HG02943 (cell line): ENCODE measurements around the gene BIN1.

Experiments
- ATAC-seq: cut with Tn5 transposase; IDR thresholded peaks from one replicate; pipeline ENCODE4 v1.9.1; 2021; ENCODE audit warnings: mild to moderate bottlenecking, low read depth, moderate library complexity; ENCODE audit not compliant: unreplicated experiment

Gene BIN1, protein sequence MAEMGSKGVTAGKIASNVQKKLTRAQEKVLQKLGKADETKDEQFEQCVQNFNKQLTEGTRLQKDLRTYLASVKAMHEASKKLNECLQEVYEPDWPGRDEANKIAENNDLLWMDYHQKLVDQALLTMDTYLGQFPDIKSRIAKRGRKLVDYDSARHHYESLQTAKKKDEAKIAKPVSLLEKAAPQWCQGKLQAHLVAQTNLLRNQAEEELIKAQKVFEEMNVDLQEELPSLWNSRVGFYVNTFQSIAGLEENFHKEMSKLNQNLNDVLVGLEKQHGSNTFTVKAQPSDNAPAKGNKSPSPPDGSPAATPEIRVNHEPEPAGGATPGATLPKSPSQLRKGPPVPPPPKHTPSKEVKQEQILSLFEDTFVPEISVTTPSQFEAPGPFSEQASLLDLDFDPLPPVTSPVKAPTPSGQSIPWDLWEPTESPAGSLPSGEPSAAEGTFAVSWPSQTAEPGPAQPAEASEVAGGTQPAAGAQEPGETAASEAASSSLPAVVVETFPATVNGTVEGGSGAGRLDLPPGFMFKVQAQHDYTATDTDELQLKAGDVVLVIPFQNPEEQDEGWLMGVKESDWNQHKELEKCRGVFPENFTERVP

DNA sequence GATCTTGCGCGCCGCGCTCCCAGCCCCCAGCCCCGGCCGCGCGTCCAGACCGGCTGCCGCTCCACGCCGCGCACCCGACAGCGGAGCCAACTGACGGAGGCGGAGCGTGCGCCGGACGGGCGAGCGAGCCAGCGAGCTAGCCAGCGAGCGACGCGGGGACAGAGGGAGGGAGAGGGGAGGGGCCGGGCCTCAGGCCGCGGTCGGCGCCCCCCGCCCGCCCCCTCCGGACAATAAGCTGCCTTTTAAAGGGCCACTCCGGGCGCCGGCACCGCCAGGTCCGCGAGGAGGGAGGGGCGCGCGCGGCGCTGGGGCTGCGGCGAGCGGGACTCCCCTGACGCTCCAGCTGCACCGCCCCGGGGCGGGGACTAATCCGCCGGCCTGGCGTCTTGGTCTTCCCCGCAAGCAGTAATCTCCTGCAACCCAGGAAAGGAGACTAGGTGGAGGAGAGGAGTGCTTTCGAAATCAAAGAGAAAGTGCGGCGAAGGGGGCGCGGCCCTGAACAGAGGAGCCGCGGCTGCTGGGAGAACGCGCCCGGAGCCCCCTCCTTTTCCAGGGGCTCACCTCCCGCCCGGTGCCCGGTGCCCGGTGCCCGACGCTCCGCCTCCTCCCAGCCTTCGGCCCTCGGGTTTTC is at the start of gene BIN1:
TSS of gene BIN1 (minus strand) at position 164 of the 631 bp plus-strand sequence. CDS start 211 bp downstream, outside the sequence.
- peak; percentile 86 for ATAC-seq

DNA sequence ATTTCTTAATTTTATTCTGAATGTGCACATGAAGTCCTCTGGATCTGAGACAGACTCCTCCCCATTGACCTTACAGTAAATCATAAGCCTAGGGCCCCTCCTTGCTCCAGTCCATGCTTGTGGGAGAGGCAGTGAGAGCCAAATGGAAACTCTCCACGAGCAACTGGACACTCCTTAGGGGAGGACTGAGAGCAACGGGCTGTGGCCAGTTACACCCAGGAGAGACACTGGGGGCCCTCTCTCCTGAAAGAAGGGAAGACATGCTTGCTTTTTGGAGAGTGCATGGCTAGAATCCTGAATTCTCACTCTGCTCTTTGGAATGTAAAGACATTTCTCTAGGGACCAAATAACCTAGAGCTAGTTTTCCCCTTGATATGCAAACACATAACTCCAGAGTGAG is 49.0 kb upstream of the BIN1 start:
- no peak for ATAC-seq

- ATAC-seq: no peak
Measured at GRCh38 chr2:127155028-127155581, 48.2 kb upstream of the BIN1 start.

GRCh38 chr2:127154396-127154795 is 47.4 kb upstream of the BIN1 start:
- no peak for ATAC-seq

- no peak for ATAC-seq
Measured at GRCh38 chr2:127153691-127154158, 46.8 kb upstream of the BIN1 start.

DNA sequence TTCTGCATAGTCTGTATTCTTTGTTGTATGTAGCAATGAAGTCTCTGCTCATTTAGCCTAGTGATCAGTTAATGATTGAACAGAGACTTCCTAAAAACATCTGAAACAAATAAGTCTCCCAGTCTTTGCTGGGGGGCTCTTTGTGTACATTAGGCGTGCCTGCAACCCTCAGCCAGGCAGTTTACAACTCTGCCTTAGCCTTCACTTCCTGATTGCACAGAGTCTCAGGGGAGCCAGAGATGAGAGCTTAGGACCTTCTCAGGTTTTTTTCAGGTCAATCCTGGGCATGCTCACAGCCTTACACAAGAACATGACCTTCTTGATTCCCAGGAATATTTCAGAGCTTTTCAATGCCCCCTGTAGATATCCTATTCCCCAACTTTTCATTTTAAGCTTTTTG is 44.0 kb upstream of the BIN1 start:
- ATAC-seq: no peak

- no peak for ATAC-seq
Measured at GRCh38 chr2:127149384-127149783, 42.4 kb upstream of the BIN1 start.

DNA sequence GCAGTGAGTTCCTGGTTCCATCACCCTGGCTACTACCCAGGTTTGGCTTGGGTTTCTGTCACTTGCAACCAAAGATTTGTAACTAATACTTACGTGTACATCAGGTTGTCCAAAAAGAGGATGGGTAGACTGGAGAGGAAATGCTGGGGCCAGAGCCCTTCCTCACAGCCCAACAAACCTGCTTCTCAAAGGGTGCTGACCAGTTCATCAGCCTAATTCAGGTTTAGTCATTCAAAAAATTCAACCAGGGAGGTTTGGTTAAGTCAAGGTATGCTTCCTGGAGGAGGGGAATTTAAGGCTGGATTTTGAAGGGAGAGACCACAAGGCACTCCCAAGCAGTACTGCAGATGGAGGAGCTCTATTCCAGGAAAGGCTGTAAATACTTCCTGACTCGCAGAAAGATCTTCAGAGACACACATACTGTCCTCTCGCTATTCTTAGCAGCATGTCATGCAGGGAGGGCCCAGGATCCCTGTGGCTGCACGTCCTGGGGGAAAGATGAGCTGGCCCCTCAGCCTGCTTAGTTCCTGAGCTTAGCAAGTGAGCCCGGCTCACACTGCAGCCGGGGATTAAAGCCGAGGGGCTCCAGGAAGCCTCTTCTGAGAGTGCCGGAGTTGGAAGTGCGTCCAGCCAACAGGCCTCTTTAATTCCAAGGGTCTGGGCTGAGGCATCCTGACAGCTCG is 40.0 kb upstream of the BIN1 start:
- ATAC-seq: no peak

DNA sequence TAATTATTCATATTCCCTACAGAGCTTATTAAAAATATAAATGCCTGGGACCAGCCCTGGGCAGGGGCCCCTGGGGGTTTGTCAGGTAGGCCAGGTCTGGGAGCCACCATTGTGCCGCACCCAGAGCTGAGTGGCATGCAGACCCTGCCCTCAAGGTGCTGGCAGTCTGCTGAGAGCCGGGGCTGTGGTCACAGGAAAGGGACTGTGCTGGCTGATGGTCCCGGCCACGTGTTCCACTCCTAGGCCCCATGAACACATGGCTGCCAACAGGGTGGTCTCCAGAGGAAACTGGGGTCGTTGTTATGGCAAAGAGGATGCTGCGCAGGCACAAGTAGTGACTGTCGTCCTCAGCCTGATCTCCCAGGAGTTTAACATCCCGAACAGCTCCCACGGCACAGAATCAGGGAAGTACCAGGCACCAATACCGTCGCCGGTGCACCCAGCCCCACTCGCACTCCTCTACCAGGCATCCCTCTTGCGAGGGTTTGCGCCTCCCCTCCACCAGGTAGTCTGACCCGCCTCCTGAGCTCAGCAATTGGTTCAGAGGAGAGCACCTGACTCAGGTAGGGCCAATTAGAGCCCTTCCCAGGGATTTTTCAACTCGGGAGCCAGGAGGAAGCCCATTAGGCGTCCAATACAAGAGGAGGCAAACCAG is 39.2 kb upstream of the BIN1 start:
- no peak for ATAC-seq

DNA sequence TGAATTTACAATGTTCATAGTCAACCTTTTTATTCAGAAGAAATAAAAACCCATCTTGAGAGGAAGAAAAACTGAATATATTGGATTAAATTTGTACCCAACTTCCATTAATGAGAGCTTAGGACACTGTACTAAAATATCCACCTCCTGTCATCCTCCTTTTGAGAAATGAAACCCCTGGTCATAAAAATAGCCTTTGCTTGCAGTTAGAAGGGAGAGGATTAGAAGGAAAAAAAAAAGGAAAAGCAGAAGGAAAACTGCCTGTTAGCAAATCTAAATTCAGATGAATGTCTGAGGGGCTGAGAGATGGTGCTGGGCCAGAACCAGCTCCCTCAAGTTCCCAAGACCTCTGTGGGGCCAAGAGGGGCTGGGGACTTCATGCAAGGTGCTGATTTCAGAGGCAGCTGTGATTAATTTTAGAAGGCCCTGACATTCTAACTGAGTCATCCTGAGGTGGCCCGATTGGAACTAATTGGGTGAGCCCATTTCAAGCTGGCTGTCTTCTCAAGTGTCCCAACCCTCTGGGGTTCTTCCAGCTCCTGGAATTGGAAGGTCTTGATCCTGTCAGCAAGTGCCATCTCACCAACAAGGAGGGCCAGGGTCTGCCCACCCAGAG is 38.4 kb upstream of the BIN1 start:
- ATAC-seq: no peak

DNA sequence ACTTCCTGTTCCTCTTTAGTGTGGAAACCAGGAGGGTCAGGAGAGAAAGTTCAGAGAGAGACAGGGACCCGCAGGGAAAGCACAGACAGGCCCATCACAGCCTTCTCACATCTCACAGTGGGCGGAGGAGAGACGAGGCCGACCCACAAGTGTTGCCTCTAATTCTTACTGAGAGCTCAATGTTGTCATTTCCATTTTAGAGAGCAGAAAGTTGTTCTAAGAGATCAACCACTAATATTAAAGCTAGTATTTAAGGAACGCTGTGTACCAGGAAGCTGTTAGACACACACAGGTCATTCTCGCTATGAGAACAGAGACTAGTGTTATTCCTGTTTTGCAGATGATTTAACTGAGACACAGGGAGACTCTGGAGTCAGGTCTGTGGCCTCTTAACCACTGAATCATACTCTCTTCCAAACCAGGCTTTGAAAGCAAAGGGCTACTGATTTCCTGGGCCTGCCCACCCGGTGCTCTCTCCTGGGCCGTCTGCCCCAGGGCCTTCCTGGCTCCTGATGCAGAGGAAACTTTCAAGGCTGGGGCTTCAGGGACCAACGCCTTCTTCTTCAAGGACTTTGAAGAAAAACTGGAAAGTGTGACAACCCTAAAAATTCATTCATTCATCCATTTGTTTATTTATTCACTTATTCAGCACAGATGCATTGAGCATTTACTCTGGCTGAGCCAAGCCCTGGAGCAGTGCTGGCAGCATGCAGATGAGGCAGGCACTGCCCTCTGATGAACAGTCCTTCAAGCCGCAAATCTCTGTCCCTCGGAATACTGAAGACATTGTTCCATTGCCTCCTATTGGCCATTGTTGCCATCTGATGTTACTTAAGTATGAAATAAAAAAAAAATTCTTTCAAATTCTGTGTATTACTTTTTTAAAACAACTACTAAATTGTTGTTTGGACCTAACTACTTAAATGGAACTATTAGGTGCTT is 37.2 kb upstream of the BIN1 start:
- no peak for ATAC-seq

DNA sequence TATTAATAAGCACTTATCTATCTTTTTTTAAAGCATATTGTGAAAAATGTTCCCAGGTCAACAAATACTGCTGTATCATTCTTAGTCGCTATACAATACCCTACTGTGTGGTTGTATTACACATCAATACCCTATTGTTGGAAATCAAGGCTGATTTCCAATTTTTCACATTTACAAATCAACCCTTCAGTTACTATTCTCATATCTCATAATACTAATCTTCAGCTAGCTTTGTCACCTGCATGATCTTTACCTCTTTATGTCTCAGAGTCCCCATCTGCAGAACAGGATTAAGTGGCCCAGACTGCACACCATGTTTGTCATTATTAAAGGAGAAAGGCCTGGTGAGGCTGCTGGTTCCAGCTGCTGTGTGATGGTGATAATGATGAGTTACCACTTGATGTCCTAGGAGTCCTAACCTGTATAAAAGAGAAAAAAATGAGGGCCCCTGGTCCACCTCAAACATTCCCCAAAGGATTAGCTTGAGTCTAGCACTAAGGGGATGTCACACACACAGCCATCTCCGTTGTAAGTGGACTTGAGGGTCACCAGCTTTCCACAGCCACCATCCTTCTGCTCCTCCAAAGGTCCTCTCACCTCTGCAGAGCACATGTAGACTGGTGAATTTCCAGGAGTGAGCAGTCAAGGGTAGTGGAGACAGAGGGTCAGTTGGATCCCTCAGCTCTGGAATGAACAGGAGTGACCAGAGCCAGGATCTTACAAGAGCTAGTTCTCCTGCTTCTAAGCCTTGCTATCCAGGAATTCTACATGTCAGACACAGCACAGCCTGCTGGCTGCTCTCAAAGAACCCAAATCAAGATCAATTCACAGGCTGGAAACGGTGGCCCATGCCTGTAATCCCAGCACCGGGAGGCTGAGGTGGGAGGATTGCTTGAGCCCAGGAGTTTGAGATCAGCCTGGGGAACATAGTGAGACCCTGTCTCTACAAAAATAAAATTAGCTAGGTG is 36.0 kb upstream of the BIN1 start:
- no peak for ATAC-seq

DNA sequence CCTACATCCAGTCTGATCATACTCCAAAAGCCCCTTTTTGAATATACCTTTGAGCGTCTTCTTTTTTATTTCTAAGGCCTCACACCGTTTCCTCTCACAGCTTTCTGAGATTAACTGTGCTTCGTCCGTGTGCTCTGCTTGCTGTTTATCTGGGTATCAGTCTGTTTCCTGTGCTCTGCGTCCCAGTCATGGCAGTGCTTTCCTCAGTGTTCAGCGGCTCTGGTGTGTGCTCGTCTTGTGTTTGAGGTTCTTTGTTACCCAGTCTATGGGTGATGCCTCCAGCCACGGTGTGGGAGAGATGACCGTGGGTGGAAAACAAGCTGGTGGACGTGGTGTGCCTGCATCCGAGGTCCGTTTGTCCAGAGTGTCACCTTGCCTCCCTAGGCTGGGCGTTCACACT is 33.6 kb upstream of the BIN1 start:
- ATAC-seq: no peak

- no peak for ATAC-seq
Measured at GRCh38 chr2:127139766-127140165, 32.8 kb upstream of the BIN1 start.

- ATAC-seq: no peak
Measured at GRCh38 chr2:127138281-127138680, 31.3 kb upstream of the BIN1 start.

GRCh38 chr2:127137741-127138140 is 30.8 kb upstream of the BIN1 start:
- no peak for ATAC-seq

DNA sequence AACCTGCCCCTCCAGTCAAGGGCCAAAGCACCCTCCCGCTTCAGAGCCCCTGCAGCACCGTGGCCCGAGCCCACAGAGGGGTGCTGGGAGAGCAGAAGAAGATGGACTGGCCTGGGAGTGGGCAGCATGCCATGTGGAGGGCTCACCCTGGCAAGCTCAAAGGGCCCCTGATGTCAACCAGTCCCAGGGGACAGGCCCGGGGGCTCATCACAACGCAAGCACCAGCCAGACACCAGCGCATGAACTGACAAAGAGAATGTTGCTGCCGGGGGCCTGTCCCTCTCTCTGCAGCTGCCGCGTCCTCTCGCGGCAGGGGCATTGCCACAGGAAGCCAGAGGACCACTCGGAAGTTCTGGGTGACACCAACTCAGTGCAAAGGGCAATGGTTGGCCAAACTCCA is 30.3 kb upstream of the BIN1 start:
- no peak for ATAC-seq
